ENCODE results near the gene SERPINI2. TPM values are rescaled to one million over a fixed set of nuclear protein-coding genes. Genes with fewer than 3 reads are reported as not detected.

The SERPINI2 gene
- total RNA-seq, 1 experiment from 2014 or later = not detected

Other genes with a start within 250 kb of the SERPINI2 start
- not detected in 2 replicates for gene ZBBX, start 93.7 kb downstream of the SERPINI2 start, total RNA-seq (2014; rRNA removed; shearing (Covaris generic))
- gene WDR49, start 179.9 kb upstream of the SERPINI2 start, total RNA-seq (2014; rRNA removed; shearing (Covaris generic)) = not detected in 2 replicates

All from SK-MEL-5 (cell line).